Embryonic facial prominence (tissue), 1 donor: ENCODE data around the gene GAL.
"Not testable (repeated sequence)": the region's sequence is repeated elsewhere in the genome, so short reads cannot be mapped to it uniquely, and the experiment has no call there.

ENCODE experiments used
- DNase-seq: peaks from one replicate; pipeline ENCODE4 v3.0.0-alpha.2; 2016; ENCODE audit errors: extremely low spot score

The GAL gene

GRCh38 chr11:68684385-68685356 is at the start of gene GAL:
Gene GAL, plus strand, starts transcription at chr11:68684544. Its CDS starts 380 bp downstream, at chr11:68684924.
- no peak for DNase-seq

GRCh38 chr11:68634606-68635005 is 49.7 kb upstream of the GAL start:
- DNase-seq = not testable (repeated sequence)

GRCh38 chr11:68635172-68635571 is 49.2 kb upstream of the GAL start:
- not testable (repeated sequence) for DNase-seq

- DNase-seq = not testable (repeated sequence)
Observed at GRCh38 chr11:68635883-68636282, 48.5 kb upstream of the GAL start.

- DNase-seq = not testable (repeated sequence)
Observed at GRCh38 chr11:68639322-68639721, 45.0 kb upstream of the GAL start.

DNA sequence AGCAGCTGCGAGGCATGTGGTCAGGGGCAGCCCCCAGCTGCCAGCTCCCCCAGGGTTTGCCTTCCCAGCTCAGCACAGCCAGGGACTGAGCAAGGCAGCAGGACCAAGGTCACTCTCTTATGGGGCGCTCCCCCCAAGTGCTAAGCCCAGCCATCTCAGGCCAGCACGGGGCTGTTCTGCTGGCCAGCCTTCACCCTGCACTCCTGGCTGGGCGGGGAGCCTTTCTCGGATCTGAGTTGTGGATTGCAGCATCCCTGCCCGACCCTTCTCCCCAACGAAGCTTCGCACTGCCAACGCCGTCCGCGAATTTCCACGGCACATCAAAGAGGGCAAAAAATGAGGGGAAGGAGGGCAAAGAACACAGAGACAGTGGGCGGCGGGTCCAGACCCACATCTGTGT is 42.5 kb upstream of the GAL start:
- DNase-seq = no peak

DNA sequence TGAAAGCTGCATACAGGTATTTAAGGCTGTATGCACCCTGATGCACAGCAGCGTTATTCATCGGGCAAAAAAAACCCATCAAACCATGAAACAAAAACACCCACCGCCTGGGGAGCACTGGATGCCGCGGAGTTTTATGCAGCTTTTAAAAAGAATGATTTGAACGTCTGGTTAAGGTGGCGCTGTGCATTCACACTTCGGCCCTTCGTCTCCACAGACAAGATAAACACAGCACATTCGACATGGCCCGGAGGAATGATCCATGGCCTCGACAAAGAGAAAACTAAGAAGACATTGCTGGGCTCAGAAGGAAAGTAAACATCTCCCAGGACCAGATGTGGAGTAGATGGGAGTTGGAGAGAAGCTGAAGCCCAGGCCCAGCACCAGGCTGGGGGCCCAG is 40.8 kb upstream of the GAL start:
- DNase-seq = no peak

DNA sequence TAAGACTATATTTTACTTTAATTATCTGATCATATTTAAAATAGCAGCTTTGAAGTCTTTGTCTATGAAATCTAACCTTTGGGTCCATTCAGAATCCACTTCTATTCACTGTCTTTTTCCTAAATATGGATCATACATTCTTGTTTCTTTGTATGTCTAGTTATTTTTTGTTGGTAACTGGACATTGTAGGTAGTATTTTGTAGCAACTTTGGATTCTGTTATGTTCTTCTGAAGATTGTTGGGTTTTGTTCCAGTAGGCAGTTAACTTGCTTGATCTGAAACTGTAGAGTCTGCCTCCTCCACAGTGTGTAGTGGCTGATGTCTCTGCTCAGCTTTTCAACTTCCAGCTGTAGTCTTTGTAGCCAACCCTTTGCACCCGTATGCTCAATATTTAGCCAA is 37.5 kb upstream of the GAL start:
- DNase-seq = no peak

DNA sequence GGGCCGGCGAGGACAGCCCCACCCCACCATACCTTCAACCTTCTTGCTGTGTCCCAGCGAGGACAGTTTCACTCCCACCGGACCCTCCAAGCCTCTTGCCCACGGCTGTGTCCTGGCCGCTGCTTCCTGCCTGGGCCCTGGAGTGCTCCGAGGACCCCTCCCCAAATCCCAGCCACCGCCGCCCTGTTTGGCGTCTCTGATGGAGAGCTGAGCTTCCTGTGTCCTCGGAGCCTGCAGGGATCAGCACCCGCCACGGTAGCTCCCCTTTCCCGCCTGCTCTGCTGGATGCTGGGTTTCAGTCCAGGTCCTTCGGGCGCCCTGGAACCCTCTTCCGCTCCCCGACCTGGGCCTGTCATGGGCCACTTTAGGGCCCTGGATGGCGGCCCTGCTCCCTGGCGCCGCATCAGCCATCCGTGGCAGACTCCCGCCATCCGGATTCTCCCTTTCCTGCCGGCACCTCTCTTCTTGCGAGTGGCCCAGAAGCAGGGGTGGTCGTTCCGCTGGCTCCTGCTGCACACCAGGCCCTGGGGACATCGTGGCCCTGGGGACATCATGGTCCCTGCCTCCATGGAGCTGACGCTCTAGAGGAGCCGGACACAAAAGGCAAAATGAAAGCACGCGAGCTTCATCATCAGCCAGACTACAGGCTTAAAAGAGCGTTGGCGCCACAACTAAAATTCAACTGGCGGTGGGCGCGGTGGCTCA is 34.3 kb upstream of the GAL start:
- no peak for DNase-seq

- DNase-seq = no peak
Observed at GRCh38 chr11:68650801-68651200, 33.5 kb upstream of the GAL start.

- DNase-seq = no peak
Observed at GRCh38 chr11:68651208-68651984, 32.9 kb upstream of the GAL start.

DNA sequence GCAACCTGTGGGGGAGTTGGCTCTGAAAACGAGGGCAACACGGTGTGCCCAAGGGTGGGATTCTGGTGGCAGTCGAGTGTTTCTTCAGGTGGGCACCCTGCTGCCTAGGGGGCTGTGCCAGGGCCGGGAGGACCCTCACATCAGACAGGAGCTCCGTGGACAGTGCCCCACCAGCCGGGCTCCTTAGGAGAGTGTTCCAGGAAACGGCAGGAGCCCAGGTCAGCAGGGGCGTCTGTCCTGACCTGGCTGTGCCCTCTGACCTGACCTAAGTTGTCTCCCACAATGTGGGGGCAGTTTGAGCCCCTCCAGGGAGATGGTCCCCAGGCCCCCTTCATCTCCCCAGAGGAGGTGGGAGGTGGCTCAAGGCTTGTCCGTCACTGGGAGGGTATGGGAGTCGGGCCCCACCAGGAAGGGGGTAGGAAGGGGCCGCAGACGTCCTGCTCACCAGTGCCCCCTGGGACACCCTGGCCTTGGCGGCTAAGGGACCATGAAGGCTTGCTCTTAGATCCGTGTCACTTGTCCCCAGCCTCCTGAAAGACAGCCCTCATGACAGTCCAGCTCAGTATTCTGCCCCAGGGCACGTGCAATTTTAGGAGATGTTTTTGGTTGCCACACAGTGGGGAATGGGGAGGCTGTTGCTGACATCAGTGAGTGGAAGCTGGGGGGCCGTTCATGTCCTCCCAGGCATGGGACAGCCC is 32.2 kb upstream of the GAL start:
- no peak for DNase-seq

DNA sequence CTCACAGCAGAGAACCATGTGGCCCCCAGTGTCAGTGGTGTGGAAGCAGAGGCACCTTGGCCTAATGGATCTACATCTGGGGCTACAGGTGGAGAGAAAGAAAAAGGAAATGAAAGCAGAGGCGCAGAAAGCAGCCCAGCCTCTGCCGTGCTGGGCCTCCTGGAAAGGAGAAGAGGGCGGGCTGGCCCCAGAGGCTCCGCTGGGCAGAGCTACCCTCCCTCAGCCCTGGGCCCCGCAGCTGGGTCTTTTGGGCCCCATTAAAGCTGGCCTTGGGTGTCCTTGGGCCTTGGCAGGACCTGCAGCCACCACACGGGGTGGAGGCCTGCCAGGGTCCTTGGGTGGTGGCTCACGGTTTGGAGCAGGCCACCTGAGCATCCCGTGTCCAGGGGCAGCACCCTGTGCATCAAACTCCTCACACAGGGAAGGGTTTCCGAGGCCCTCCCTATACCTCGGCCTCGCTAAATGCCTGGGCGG is 31.6 kb upstream of the GAL start:
- DNase-seq = no peak

- no peak for DNase-seq
Observed at GRCh38 chr11:68653486-68654430, 30.6 kb upstream of the GAL start.

DNA sequence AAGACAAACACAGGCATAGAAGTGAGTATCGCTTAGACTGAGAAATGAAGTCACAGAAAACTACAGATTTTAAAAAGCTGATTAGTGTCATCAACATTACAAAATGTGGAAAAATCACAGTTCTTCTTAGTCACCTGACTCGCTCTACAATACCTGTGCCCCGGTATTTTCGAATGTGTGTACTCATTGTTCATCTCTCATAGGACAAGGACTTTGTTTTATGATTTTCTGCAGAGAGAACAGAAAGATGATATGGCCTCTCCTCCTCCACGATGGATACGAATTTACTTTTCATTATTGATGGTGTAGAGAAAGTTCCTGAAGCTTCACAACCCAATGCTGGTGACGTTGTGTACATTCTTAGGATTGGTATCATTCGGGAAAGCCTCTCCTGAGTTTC is 29.4 kb upstream of the GAL start:
- DNase-seq = no peak

- no peak for DNase-seq
Observed at GRCh38 chr11:68655406-68655805, 28.9 kb upstream of the GAL start.

GRCh38 chr11:68655806-68656205 is 28.5 kb upstream of the GAL start:
- DNase-seq = no peak

- no peak for DNase-seq
Observed at GRCh38 chr11:68657021-68657780, 27.1 kb upstream of the GAL start.

DNA sequence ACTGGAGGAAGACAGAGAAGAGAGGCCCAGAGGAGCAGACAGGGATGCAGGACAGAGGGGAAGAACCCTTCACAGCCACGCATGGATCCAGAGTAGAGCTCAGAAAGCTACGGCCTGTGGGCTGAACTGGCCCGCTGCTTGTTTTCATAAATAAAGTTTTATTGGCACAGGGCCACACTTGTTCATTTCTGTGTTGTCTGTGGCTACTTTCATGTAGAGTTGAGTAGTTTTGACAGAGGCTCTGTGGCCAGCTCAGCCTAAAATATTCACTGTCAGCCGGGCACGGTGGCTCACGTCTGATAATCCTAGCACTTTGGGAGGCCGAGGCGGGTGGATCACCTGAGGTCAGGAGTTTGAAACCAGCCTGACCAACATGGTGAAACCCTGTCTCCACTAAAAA is 26.2 kb upstream of the GAL start:
- DNase-seq = no peak
